ENCODE measurements around the gene CDH23. TPM values are rescaled to one million over a fixed set of nuclear protein-coding genes. Genes with fewer than 3 reads are reported as not detected.

The CDH23 gene
- polyA plus RNA-seq, 1 donor (not counting 4 experiments of a cell fraction or from before 2014, with no cell fraction given): 0.01 TPM

- H3K27me3 ChIP-seq (ENCODE audit: control insufficient read depth, extremely low read depth, insufficient read depth, low read length): no peaks in the 10 kb centered on the region
- H3K9ac ChIP-seq (ENCODE audit: control insufficient read depth, extremely low read depth, insufficient read depth, low read length): peak overlapping the region; percentile 99
- peak overlapping the region; percentile 98 for H3K27ac ChIP-seq (ENCODE audit: control insufficient read depth, insufficient read depth, low read length)
- peak overlapping the region; percentile 97 to 100 (median 99) for H3K4me3 ChIP-seq (ENCODE audit: control insufficient read depth in 2 of 3, extremely low read depth in 1 of 3, insufficient read depth in 2 of 3, low read depth in 1 of 3, low read length in 3 of 3)
- H3K4me1 ChIP-seq (ENCODE audit: control insufficient read depth, extremely low read depth, insufficient read depth, low read length): peaks cover 45% of the 10 kb centered on the region
- TF ChIP-seq EZH2 (IDR thresholded peaks at IDR 0.05; ENCODE audit: low read length): no peak
- TF ChIP-seq CTCF (optimal IDR thresholded peaks at IDR 0.05 in 1 of 3, IDR thresholded peaks at IDR 0.05 in 1 of 3, conservative IDR thresholded peaks at IDR 0.05 in 1 of 3; ENCODE audit: extremely low read depth in 1 of 3, insufficient read depth in 2 of 3, low read length in 3 of 3): no peak
- peak overlapping the region; percentile 92 for H3K4me2 ChIP-seq (ENCODE audit: control insufficient read depth, extremely low read depth, insufficient read depth, low read depth, low read length)
- H3K79me2 ChIP-seq (ENCODE audit: control insufficient read depth, insufficient read depth, low read length): peaks cover 65% of the 10 kb centered on the region
- peaks cover 7% of the 10 kb centered on the region for H3K9me1 ChIP-seq (ENCODE audit: control insufficient read depth, extremely low read depth, insufficient read depth, low read length)
- dilution Hi-C loops (cut with MboI; ENCODE audit: extremely low pct_ligation_motif_present, low sequenced_read_pairs): no loop called here
- no peak overlapping the region for H2AFZ ChIP-seq (ENCODE audit: control insufficient read depth, low read length)
- peaks cover 3 to 5% of the 10 kb centered on the region in 2 experiments for H3K36me3 ChIP-seq (ENCODE audit: control insufficient read depth in 2 of 2, extremely low read depth in 1 of 2, insufficient read depth in 2 of 2, low read length in 2 of 2)
- peaks cover 11% of the 10 kb centered on the region for H4K20me1 ChIP-seq (ENCODE audit: control insufficient read depth, extremely low read depth, insufficient read depth, low read length)
- H3K9me3 ChIP-seq (ENCODE audit: control insufficient read depth, low read depth, low read length): no peaks in the 10 kb centered on the region
- DNase-seq (ENCODE audit: low read depth, low spot score) (no peak), FAIRE-seq (no peak)
These were observed 452.8 kb downstream of the CDH23 start for GRCh38 chr10:71849461-71849908.

GRCh38 chr10:71850021-71850742, 453.5 kb downstream of the CDH23 start:
- H3K4me1 ChIP-seq (ENCODE audit: control insufficient read depth, extremely low read depth, insufficient read depth, low read length): peaks cover 45% of the 10 kb centered on the region
- H3K9me3 ChIP-seq (ENCODE audit: control insufficient read depth, low read depth, low read length): no peaks in the 10 kb centered on the region
- H2AFZ ChIP-seq (ENCODE audit: control insufficient read depth, low read length): no peak overlapping the region
- dilution Hi-C loops (cut with MboI; ENCODE audit: extremely low pct_ligation_motif_present, low sequenced_read_pairs): no loop called here
- H3K9ac ChIP-seq (ENCODE audit: control insufficient read depth, extremely low read depth, insufficient read depth, low read length): peak overlapping the region; percentile 99
- H3K27me3 ChIP-seq (ENCODE audit: control insufficient read depth, extremely low read depth, insufficient read depth, low read length): no peaks in the 10 kb centered on the region
- H3K9me1 ChIP-seq (ENCODE audit: control insufficient read depth, extremely low read depth, insufficient read depth, low read length): peaks cover 7% of the 10 kb centered on the region
- FAIRE-seq (no peak), DNase-seq (ENCODE audit: low read depth, low spot score) (no peak)
- TF ChIP-seq CTCF (optimal IDR thresholded peaks at IDR 0.05 in 1 of 3, IDR thresholded peaks at IDR 0.05 in 1 of 3, conservative IDR thresholded peaks at IDR 0.05 in 1 of 3; ENCODE audit: extremely low read depth in 1 of 3, insufficient read depth in 2 of 3, low read length in 3 of 3) (no peak), EZH2 (IDR thresholded peaks at IDR 0.05; ENCODE audit: low read length) (no peak)
- peak overlapping the region; percentile 97 to 100 (median 99) for H3K4me3 ChIP-seq (ENCODE audit: control insufficient read depth in 2 of 3, extremely low read depth in 1 of 3, insufficient read depth in 2 of 3, low read depth in 1 of 3, low read length in 3 of 3)
- peaks cover 58% of the 10 kb centered on the region for H3K79me2 ChIP-seq (ENCODE audit: control insufficient read depth, insufficient read depth, low read length)
- H3K27ac ChIP-seq (ENCODE audit: control insufficient read depth, insufficient read depth, low read length): peak overlapping the region; percentile 98
- H4K20me1 ChIP-seq (ENCODE audit: control insufficient read depth, extremely low read depth, insufficient read depth, low read length): peaks cover 11% of the 10 kb centered on the region
- peak overlapping the region; percentile 92 for H3K4me2 ChIP-seq (ENCODE audit: control insufficient read depth, extremely low read depth, insufficient read depth, low read depth, low read length)
- H3K36me3 ChIP-seq (ENCODE audit: control insufficient read depth in 2 of 2, extremely low read depth in 1 of 2, insufficient read depth in 2 of 2, low read length in 2 of 2): peaks cover 3 to 5% of the 10 kb centered on the region in 2 experiments
